HL-60/S4 treated with phorbol 12-myristate 13-acetate at 8.2 ng/mL for 4 days and 3 days (cell line): ENCODE results near the gene FAM89B.
"Not testable (repeated sequence)": the region's sequence is repeated elsewhere in the genome, so short reads cannot be mapped to it uniquely, and the experiment has no call there.

ENCODE experiments used
- in situ Hi-C: fragments of 300-500 bp; cut with MboI; formaldehyde crosslinking; loops from 2 replicates; pipeline ENCODE4 v1.15.0; 2022; ENCODE audit warnings: low sequenced_read_pairs

FAM89B gene

GRCh38 chr11:65556470-65557279 is 15.7 kb upstream of the FAM89B start:
- in situ Hi-C loops: no loop called here

GRCh38 chr11:65557280-65558001 is 14.9 kb upstream of the FAM89B start:
- in situ Hi-C loops: no loop called here

GRCh38 chr11:65558002-65558929 is 14.1 kb upstream of the FAM89B start, which contains the start of gene LTBP3:
TSS of gene LTBP3 (minus strand) at chr11:65558359. CDS start at chr11:65557959, 400 bp downstream.
- in situ Hi-C loops: no loop called here

- in situ Hi-C loops: no loop called here
Observed at GRCh38 chr11:65558930-65559509, 13.3 kb upstream of the FAM89B start.

DNA sequence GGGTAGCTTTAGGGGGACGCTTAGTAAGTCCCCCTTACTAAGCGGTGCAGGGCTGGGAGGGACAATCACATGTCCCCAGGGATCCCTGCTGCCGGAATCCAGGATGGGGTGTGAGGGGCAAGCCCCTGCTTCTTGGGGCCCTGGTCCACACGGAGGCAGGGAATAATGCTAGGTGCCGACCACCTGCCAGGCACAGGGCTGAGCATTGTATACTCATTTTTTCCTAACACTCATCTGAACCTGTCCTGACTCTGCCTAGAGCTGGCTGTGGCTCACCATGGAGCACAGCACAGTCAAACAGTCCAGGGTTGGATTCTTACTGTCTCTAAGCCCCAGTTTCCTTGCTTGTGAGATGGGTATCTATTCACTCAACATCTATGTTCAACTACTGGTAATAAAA is 12.8 kb upstream of the FAM89B start:
- in situ Hi-C loops: no loop called here

DNA sequence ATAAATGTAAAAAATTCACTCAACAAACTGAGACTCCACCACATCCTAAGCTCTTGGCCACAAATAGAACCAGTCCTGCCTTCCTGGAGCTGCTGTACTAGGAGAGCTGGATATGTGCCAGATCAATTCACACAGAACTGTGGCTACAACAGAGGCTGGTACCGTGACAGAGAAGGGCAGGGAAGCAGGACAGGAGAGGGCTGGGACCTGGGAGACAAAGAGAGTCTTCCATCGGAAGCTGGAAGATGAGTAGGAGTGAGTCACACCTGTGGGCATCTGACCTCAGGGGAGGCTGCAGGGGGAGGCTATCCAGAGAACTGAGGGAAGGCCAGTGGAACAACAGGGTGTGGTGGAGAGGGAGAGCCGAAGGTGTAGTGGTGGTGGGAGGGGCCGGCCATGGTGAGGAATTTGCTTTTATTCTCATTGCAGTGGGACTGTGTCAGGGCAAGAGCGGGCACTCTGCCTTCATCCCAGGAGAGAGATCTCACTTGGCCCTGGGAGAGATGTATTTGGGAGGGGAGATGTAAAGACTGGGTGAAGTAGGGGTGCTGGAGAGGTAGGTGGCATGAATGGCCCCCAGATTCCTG is 12.3 kb upstream of the FAM89B start:
- in situ Hi-C loops: no loop called here

- in situ Hi-C loops: no loop called here
Observed at GRCh38 chr11:65560555-65561418, 11.6 kb upstream of the FAM89B start.

GRCh38 chr11:65562020-65562419 is 10.3 kb upstream of the FAM89B start:
- in situ Hi-C loops: no loop called here

- in situ Hi-C loops: no loop called here
Observed at GRCh38 chr11:65562788-65563187, 9.6 kb upstream of the FAM89B start.

DNA sequence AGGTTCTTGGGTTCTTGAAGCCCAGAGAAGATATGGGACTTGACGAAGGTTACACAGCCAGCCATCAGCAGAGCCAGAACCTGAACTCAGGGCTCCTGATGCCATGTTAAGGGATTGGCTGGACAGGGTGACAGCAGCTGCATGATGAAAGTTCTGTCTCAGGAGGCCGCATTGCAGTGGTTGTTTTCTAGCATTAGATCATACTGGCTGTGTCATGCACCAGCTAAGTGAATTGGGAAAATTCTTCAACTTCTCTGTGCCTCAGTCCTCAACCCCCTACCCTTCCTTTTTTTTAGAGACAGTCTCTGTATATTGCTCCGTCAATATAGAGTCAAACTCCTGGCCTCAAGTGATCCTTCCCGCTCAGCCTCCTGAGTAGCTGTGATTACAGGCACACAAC is 8.7 kb upstream of the FAM89B start:
- in situ Hi-C loops: no loop called here

DNA sequence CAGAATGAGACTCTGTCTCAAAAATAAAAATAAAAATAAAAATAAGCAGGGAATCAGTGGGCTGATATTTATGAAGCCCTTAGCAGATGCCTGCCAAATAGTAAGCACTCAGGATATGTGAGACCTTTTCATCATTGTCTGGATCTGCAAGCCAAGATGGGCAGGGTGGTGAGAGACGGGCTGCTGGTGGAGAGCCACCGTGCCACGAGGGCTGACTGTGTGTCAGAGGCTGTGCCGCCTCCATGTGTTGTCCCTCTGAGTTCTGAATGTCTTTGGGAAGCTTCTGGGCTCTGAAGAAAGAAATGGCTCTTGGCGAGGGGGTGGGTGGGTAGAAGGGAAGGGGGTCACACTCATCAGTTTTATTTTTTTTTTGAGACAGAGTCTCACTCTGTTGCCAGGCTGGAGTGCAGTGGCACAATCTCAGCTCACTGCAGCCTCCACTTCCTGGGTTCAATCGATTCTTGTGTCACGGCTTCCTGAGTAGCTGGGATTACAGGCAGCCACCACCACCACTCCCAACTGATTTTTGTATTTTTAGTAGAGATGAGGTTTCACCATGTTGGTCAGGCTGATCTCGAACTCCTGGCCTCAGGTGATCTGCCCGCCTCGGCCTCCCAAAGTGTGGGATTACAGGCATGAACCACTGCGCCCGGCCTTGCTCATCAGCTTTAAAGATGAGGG is 7.3 kb upstream of the FAM89B start:
- in situ Hi-C loops: not testable (repeated sequence)

- in situ Hi-C loops: no loop called here
Observed at GRCh38 chr11:65565624-65566453, 6.5 kb upstream of the FAM89B start.

DNA sequence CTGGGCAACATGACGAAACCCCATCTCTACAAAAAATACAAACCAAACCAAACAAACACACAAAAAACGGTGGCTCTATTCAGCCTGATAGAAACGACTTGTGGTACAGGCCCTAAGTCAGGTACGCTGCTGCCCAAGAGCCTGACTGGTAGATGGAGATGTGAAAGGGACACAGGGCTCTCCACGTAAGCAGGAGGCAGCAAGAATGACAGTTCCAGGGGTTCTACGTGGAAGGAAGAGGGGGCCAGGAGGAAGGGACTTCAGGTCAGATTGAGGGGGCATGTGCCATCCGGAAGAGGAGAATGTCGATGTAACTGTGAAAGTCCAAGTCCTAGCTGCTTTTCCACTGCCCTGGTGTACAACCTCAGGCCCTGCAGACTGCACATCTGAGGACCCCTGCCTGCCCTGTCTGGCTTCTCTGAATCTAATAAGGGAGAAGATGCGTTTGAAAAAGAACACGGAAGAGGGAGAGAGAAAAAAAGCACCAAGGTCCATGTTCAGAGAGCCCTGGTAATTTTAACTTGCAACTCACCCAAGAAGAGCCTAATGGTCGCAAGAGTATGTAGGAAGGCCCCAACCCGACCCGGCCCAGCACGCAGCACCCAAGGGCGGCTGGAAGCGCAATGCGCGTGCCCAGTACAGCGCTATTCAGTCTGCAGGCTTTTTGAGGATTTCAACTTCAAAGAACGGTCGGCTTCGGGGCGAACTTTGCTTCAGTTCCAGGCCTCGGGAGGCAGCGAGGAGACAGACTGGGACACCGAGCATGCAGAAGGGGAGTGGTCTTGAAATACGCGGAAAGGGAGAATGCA is 3.0 kb upstream of the FAM89B start:
- in situ Hi-C loops: no loop called here

GRCh38 chr11:65569973-65570918 is 2.1 kb upstream of the FAM89B start, which contains the start of gene ZNRD2:
TSS of gene ZNRD2 (plus strand) at chr11:65570477. CDS start at chr11:65570492, 15 bp downstream.
- in situ Hi-C loops: no loop called here

DNA sequence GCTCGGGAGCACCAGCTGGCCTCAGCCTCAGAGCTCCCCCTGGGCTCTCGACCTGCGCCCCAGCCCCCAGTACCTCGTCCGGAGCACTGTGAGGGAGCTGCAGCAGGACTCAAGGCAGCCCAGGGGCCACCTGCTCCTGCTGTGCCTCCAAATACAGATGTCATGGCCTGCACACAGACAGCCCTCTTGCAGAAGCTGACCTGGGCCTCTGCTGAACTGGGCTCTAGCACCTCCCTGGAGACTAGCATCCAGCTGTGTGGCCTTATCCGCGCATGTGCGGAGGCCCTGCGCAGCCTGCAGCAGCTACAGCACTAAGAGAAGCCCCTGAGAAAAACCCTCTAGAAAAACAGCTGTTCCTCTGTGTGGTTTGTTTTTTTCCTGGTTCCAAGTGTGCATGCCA is 918 bp upstream of the FAM89B start:
- in situ Hi-C loops: no loop called here

DNA sequence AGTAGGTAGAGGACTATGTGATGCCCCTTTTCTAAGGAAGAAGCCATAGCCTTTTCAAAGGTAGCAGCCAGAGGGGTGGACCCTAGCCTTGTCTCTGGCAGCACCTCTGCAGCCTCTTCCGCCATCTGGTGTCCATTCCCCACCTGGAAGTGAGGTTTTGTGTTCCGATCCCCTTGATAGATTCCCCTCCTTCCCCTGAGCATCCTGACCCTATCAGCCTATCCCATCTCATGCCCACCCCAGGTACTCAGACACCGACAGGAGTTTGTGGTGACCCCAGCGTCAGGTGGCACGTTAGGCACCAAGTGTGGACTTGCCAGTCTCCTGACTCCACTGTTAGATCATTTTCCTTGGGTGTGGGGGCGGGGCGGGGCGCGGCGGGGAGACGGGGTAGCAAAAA is 398 bp upstream of the FAM89B start:
- in situ Hi-C loops: no loop called here
